HepG2 (cell line): ENCODE data around the gene NEDD8. TPM values are rescaled to one million over a fixed set of nuclear protein-coding genes. Genes with fewer than 3 reads are reported as not detected.
A peak's percentile ranks its signal among the peaks of the same experiment; 100 is the strongest.

Source experiments
- GATA4 ChIP-seq: sonication (generic); IDR thresholded peaks from 2 replicates; pipeline ENCODE4 v1.6.1; 2016; ENCODE audit warnings: antibody characterized with exemption, low read depth, borderline replicate concordance
- HMG20B ChIP-seq: conservative IDR thresholded peaks from 2 replicates; pipeline ENCODE4 v1.6.1; 2016; ENCODE audit warnings: missing genetic modification reagents, missing compliant biosample characterization
- KDM2A ChIP-seq: sonication (generic); formaldehyde crosslinking; IDR thresholded peaks from 2 replicates; pipeline ENCODE4 v1.4.0; 2020; ENCODE audit warnings: low read depth, missing genetic modification reagents, borderline replicate concordance
- MAFF ChIP-seq: IDR thresholded peaks from 2 replicates; pipeline ENCODE4 v1.6.1; 2011; ENCODE audit warnings: low read depth, low read length, improper control_type of control experiment
- SMARCE1 ChIP-seq: fragments of 450-650 bp; IDR thresholded peaks from 2 replicates; pipeline ENCODE4 v1.6.1; 2017; ENCODE audit warnings: borderline replicate concordance
- YEATS2 ChIP-seq: sonication (generic); formaldehyde crosslinking; IDR thresholded peaks from 2 replicates; pipeline ENCODE4 v1.4.0; 2020; ENCODE audit warnings: missing genetic modification reagents, borderline replicate concordance
- ZFP90 ChIP-seq: sonication (generic); formaldehyde crosslinking; IDR thresholded peaks from 2 replicates; pipeline ENCODE4 v1.8.0; 2022; ENCODE audit warnings: missing genetic modification reagents, mild to moderate bottlenecking, inconsistent platforms, borderline replicate concordance
- ZFY ChIP-seq: sonication (generic); formaldehyde crosslinking; IDR thresholded peaks from 2 replicates; pipeline ENCODE4 v1.4.0; 2020; ENCODE audit warnings: missing genetic modification reagents
- ZNF33B ChIP-seq: sonication (generic); formaldehyde crosslinking; IDR thresholded peaks from 2 replicates; pipeline ENCODE4 v1.5.1; 2020; ENCODE audit warnings: mild to moderate bottlenecking, missing genetic modification reagents
- ZNF607 ChIP-seq: sonication (generic); formaldehyde crosslinking; IDR thresholded peaks from 2 replicates; pipeline ENCODE4 v1.5.1; 2020; ENCODE audit warnings: missing genetic modification reagents, mild to moderate bottlenecking, borderline replicate concordance
- ZSCAN12 ChIP-seq: sonication (generic); formaldehyde crosslinking; IDR thresholded peaks from 2 replicates; pipeline ENCODE4 v1.9.0; 2021; ENCODE audit warnings: mild to moderate bottlenecking, missing genetic modification reagents
- polyA plus RNA-seq, 8 experiments: library from polyadenylated mRNA; depleted of rRNA in 3 of 8; stranded (reverse) in 7 of 8; unstranded in 1 of 8; fragments of >200 nt; fragmentation: Illumina TruSeq in 4 of 8; extraction: Trizol in 4 of 8; gene quantifications; 2 replicates each; pipeline versions ENCODE4 v1.2.1 to v1.2.3, GENCODE V29; 2011 to 2016; ENCODE audit warnings: low read depth in 4 of 8, missing spikeins in 1 of 8, mixed read lengths in 1 of 8; ENCODE audit not compliant: insufficient read depth in 1 of 8
- total RNA-seq, 5 experiments: library from RNA; depleted of rRNA; stranded (reverse); fragments of >200 nt; fragmentation: Illumina TruSeq; extraction: Trizol; gene quantifications; 2 replicates each; pipeline ENCODE4 v1.2.3, GENCODE V29; 2016; ENCODE audit warnings: low read depth in 1 of 5
- TF ChIP-seq, protein P1 (sequence below), 2 experiments: fragments of 450-650 bp in 1 of 2; sonication (generic) in 1 of 2; formaldehyde crosslinking in 1 of 2; IDR thresholded peaks; 2 replicates each; pipeline versions ENCODE4 v1.6.1 to v1.8.0; 2016 to 2022; ENCODE audit warnings: antibody characterized with exemption in 1 of 2, mild to moderate bottlenecking in 1 of 2, missing genetic modification reagents in 1 of 2
- TF ChIP-seq, protein P2 (sequence below): sonication (generic); formaldehyde crosslinking; IDR thresholded peaks from 2 replicates; pipeline ENCODE4 v1.4.0; 2020; ENCODE audit warnings: mild to moderate bottlenecking, missing genetic modification reagents
- TF ChIP-seq, protein P3 (sequence below): sonication (generic); formaldehyde crosslinking; IDR thresholded peaks from 2 replicates; pipeline ENCODE4 v1.8.0; 2022; ENCODE audit warnings: missing genetic modification reagents, mild to moderate bottlenecking, moderate library complexity, borderline replicate concordance
- TF ChIP-seq, protein P4 (sequence below): sonication (generic); formaldehyde crosslinking; IDR thresholded peaks from 2 replicates; pipeline ENCODE4 v1.4.0; 2020; ENCODE audit warnings: missing genetic modification reagents, mild to moderate bottlenecking, borderline replicate concordance

NEDD8 gene
- total and polyA plus RNA-seq, 2 of the 13 experiments (the other 11 are each of a cell fraction or from before 2014, with no cell fraction given), result 535 to 713 TPM

DNA sequence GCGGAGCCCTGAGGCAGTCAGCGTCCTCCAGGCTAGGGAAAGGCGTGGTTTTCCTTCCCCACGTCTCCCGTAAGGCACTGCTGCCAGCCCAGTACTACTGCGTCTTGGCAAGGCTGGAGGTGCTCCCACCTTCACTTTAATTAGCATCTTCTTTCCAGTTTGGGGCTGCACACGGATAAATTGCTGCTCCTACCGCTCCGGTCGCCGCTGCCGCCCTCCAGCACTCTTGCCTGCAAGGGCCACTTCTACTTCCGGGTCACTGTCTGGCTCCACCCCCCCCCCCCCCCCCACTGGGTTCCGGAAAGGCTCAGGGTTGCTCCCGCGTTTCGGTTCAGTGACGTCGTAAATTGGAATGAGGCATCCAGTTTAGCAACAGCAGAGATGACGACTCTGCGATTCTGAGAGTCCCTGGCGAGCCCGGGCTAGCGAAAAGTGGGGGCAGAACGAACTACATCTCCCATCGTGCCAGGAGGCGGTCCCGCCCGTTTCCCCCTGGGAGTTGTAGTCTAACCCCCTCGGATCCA, at the start of gene NEDD8 (continued):
- TF ChIP-seq, protein P1, sequence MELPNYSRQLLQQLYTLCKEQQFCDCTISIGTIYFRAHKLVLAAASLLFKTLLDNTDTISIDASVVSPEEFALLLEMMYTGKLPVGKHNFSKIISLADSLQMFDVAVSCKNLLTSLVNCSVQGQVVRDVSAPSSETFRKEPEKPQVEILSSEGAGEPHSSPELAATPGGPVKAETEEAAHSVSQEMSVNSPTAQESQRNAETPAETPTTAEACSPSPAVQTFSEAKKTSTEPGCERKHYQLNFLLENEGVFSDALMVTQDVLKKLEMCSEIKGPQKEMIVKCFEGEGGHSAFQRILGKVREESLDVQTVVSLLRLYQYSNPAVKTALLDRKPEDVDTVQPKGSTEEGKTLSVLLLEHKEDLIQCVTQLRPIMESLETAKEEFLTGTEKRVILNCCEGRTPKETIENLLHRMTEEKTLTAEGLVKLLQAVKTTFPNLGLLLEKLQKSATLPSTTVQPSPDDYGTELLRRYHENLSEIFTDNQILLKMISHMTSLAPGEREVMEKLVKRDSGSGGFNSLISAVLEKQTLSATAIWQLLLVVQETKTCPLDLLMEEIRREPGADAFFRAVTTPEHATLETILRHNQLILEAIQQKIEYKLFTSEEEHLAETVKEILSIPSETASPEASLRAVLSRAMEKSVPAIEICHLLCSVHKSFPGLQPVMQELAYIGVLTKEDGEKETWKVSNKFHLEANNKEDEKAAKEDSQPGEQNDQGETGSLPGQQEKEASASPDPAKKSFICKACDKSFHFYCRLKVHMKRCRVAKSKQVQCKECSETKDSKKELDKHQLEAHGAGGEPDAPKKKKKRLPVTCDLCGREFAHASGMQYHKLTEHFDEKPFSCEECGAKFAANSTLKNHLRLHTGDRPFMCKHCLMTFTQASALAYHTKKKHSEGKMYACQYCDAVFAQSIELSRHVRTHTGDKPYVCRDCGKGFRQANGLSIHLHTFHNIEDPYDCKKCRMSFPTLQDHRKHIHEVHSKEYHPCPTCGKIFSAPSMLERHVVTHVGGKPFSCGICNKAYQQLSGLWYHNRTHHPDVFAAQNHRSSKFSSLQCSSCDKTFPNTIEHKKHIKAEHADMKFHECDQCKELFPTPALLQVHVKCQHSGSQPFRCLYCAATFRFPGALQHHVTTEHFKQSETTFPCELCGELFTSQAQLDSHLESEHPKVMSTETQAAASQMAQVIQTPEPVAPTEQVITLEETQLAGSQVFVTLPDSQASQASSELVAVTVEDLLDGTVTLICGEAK (IDR thresholded peaks at IDR 0.05), result peak; percentile 50; the same call in 1 of the 2 replicates
- TF ChIP-seq, protein P1 (CRISPR knock-in tag; IDR thresholded peaks at IDR 0.05), result peak; percentile 89
- TF ChIP-seq HMG20B (CRISPR knock-in tag) (peak; percentile 73), SMARCE1 (no peak), ZFY (CRISPR knock-in tag) (peak; percentile 73), ZSCAN12 (CRISPR knock-in tag) (0 out of 2 replicates have a peak, but pooled peaks have one; percentile 21), ZNF607 (no peak; the same call in 1 of the 2 replicates), ZFP90 (CRISPR knock-in tag) (no peak), MAFF (no peak), ZNF33B (CRISPR knock-in tag) (peak; percentile 23; the same call in 1 of the 2 replicates), YEATS2 (CRISPR knock-in tag) (peak; percentile 78; the same call in 1 of the 2 replicates), GATA4 (no peak; the same call in 1 of the 2 replicates), KDM2A (CRISPR knock-in tag) (peak; percentile 97; the same call in 1 of the 2 replicates)
- TF ChIP-seq, protein P2, sequence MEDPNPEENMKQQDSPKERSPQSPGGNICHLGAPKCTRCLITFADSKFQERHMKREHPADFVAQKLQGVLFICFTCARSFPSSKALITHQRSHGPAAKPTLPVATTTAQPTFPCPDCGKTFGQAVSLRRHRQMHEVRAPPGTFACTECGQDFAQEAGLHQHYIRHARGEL, result peak; percentile 89; the same call in 1 of the 2 replicates
- TF ChIP-seq, protein P3, sequence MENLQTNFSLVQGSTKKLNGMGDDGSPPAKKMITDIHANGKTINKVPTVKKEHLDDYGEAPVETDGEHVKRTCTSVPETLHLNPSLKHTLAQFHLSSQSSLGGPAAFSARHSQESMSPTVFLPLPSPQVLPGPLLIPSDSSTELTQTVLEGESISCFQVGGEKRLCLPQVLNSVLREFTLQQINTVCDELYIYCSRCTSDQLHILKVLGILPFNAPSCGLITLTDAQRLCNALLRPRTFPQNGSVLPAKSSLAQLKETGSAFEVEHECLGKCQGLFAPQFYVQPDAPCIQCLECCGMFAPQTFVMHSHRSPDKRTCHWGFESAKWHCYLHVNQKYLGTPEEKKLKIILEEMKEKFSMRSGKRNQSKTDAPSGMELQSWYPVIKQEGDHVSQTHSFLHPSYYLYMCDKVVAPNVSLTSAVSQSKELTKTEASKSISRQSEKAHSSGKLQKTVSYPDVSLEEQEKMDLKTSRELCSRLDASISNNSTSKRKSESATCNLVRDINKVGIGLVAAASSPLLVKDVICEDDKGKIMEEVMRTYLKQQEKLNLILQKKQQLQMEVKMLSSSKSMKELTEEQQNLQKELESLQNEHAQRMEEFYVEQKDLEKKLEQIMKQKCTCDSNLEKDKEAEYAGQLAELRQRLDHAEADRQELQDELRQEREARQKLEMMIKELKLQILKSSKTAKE (CRISPR knock-in tag), result no peak
- TF ChIP-seq, protein P4, sequence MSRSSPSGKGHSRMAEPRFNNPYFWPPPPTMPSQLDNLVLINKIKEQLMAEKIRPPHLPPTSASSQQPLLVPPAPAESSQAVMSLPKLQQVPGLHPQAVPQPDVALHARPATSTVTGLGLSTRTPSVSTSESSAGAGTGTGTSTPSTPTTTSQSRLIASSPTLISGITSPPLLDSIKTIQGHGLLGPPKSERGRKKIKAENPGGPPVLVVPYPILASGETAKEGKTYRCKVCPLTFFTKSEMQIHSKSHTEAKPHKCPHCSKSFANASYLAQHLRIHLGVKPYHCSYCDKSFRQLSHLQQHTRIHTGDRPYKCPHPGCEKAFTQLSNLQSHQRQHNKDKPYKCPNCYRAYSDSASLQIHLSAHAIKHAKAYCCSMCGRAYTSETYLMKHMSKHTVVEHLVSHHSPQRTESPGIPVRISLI (CRISPR knock-in tag), result no peak
